Mammary epithelial cell (primary cell): Measurements from ENCODE around the gene PHACTR2.

Experiments used
- EZH2 ChIP-seq: IDR thresholded peaks from 2 replicates; pipeline ENCODE4 v1.6.1; 2012; ENCODE audit warnings: low read length, inconsistent platforms, borderline replicate concordance
- TF ChIP-seq, protein P1 (sequence below), 2 donors: IDR thresholded peaks in 1 of 2; conservative IDR thresholded peaks in 1 of 2; 2 replicates each; pipeline ENCODE4 v1.5.1; 2011 to 2012; ENCODE audit warnings: inconsistent platforms in 2 of 2, low read length in 2 of 2, mild to moderate bottlenecking in 2 of 2, control low read depth in 1 of 2, low read depth in 1 of 2; ENCODE audit not compliant: insufficient read depth in 1 of 2; ENCODE audit errors: extremely low read depth in 1 of 2

- TF ChIP-seq EZH2 = no peak
- TF ChIP-seq, protein P1, sequence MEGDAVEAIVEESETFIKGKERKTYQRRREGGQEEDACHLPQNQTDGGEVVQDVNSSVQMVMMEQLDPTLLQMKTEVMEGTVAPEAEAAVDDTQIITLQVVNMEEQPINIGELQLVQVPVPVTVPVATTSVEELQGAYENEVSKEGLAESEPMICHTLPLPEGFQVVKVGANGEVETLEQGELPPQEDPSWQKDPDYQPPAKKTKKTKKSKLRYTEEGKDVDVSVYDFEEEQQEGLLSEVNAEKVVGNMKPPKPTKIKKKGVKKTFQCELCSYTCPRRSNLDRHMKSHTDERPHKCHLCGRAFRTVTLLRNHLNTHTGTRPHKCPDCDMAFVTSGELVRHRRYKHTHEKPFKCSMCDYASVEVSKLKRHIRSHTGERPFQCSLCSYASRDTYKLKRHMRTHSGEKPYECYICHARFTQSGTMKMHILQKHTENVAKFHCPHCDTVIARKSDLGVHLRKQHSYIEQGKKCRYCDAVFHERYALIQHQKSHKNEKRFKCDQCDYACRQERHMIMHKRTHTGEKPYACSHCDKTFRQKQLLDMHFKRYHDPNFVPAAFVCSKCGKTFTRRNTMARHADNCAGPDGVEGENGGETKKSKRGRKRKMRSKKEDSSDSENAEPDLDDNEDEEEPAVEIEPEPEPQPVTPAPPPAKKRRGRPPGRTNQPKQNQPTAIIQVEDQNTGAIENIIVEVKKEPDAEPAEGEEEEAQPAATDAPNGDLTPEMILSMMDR (conservative IDR thresholded peaks at IDR 0.05 in 1 of 2, IDR thresholded peaks at IDR 0.05 in 1 of 2; ENCODE audit: extremely low read depth in 1 of 2, insufficient read depth in 1 of 2, low read depth in 1 of 2, low read length in 2 of 2) = no peak
Measured at GRCh38 chr6:143634486-143634885, 43.3 kb upstream of the PHACTR2 start.
